Head of caudate nucleus (tissue), 42 donors: ENCODE data around the gene TMEM184A.

Source experiments
- DNase-seq, 42 donors: peaks; one replicate each; pipeline versions ENCODE4 v3.0.0 to v3.0.0-alpha.2; 2020 to 2021; ENCODE audit warnings: mixed read lengths in 7 of 42
- intact Hi-C: fragments of 100-400 bp; cut with DNase I; formaldehyde crosslinking; loops from one replicate; pipeline ENCODE4 v1.15.0; 2022

TMEM184A gene

DNA sequence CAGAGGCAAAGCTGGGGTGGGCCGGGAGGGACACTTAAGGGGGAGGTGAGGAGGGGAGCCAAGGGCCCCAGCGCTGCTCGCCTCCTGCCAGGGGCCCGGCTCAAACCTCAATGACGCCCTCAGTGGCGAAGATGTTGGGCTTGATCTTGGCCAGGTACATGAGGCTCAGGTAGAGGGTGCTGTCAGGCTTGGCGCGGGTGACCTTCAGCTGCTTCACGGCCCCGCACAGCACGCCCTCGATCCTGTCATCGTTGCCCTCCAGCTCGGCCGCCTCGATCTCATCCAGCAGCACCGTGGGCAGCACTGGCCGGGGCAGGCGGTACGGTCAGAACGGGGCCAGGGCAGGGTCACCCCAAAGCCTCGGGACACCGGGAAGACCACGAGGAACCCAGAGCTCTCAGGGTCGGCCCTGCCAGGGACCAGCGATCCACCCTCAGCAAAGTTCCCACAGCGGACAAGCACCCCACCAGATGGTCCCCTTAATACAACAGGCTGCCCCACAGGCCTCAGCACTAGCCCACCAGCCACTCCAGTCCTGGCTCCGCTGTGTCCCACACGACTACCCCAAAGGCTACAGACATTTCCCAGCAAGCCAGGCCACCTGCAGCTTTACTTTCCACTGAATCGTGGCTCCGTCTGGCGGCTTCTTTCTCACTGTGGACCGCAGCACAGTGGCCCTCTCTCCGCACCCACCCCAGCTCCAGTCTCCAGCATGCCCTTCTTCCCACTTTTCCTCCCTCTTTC is 55.8 kb downstream of the TMEM184A start:
- intact Hi-C loops, result loop anchor here (10.0 kb wide), 1 partner anchor 65 kb away; no protein-coding TSS in a partner anchor
- DNase-seq, result no peak

DNA sequence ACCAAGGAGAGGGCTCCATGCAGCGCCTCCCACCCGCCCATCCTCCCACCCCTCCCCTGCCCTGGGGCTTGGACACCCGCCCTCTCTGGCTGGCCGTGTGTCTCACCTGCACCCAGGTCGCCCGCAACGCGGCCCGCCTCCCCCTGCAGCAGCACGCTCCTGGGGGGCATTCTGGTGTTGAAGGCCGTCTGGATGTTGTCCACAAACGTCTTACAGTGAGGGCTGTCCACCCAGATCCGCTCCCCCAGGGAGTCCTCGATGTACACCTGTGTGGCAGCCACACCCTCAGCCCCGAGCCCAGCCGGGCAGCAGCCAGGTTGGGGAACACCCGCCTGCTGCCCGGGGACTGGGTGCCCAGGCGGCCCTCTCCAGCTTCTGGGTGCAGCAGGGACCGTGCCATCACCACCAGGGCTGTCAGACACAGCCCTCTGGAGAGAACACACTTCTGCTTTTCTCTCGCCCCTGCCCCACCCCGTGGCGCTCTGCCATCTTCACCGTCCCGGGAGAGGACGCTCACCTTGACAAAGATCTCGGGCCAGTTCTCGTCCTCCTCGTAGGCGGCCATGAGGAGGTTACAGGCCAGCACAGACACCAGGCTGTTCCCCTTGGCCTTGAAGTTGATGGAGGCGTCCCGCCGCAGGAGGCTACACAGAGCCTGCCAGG is 56.5 kb downstream of the TMEM184A start:
- DNase-seq, result no peak
- intact Hi-C loops, result loop anchor here (10.0 kb wide), 1 partner anchor 65 kb away; no protein-coding TSS in a partner anchor

DNA sequence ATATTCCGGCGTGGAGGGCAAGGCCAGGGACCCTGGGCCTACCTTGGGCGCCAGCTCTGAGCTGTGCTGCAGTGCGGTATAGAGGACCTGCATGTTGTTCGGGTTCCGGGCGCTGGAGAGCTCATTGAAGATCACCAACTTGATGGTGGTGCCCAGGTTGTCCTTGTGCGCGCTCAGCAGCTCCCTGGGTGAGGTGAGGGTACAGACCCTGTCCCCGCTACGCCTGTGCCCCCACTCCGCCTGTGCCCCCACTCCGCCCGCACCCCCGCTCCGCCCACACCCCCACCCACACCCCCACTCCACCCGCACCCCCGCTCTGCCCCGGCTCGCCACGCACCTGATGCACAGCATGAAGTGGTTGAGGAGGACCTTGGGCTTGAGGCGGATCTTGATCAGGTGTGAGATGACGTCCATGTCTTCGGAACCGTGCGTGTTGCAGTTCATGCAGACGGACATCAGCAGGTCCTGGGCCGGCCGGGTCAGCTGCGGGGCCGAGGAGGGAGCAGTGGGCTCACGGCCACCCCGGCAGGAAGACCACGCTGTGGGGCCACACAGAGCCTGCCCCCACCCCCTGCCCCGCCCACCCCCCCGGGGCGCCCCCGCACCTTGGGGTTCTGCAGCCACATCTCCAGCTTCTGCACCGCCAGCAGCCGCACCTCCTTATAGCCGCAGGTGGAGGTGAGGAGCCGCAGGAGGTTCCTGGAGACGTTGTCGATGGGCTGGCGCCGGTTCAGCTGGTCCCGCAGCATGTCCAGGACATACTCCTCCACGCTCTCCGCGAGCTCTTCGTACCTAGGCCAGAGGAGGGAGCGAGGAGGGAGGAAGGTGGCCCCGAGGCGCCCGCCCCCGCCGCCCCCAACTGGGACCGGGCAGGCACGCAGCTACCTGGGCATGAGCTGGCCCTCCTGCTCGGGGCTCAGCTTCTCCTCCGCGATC is 57.4 kb downstream of the TMEM184A start:
- intact Hi-C loops, result no loop called here
- no peak for DNase-seq

DNA sequence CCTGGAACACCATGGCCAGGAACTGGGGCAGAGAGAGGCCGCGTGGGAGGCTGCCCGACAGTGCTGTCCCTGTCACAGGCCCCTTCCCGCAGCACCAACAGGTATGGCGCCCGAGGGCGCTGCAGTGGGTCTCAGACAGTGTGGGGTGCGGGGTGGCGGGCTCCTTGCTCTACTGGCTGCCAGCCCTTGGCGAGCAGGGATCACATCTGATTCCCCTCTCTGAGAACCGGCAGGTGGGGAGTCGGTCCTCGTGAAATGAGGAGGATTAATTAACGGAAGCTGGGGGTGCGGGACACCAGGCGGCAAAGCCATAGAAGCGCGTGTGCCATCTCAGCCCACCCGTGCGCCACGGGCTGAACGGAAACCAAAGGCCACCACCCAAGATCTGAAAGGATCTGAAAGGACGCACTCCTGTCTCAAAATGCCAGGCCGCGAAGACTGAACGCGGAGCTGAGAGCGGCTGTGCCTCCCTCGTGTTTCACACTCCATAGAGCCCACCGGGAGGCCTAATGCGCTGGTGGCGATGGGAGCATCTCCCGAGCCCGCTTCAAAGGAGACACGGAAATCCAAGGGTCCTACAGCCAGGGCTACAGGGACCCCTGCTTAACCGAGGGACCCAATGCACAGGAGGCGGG is 58.6 kb downstream of the TMEM184A start:
- intact Hi-C loops, result no loop called here
- no peak for DNase-seq

DNA sequence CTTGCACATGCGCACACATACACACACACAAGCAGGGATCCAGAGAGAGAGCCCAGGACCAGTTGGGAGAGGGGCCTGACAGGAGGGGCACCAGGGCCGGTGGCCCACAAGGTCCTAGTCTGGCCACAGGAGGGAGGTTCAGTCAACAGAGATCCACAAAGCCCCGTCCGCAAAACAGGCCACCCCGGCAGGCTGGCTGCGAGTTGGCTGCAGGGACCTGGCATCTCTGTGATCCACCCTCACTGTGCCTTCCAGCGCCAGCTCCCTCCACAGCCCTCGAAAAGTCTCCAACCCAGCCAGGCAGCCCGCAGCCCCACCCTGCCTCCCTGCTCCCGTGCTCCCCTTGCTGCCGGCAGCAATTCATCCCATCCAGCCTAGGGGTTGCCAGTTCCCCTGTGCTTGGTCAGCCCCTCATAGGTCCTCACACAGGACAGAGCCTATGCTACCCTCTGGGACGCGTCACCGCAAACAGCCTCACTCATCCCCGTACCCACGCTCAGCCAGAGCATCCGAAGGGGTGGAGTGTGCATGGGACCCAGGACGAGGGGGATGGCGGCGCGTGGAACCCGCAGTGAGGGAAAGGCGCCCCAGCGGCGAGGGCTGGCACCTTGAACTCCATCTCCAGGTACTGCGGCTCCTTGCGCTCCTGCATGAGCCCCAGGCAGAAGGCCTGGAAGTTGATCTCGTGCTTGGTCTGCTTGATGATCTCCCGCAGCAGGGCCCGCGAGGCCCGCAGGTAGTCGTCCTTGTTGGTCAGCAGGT is 59.3 kb downstream of the TMEM184A start:
- no peak for DNase-seq
- intact Hi-C loops, result no loop called here

DNA sequence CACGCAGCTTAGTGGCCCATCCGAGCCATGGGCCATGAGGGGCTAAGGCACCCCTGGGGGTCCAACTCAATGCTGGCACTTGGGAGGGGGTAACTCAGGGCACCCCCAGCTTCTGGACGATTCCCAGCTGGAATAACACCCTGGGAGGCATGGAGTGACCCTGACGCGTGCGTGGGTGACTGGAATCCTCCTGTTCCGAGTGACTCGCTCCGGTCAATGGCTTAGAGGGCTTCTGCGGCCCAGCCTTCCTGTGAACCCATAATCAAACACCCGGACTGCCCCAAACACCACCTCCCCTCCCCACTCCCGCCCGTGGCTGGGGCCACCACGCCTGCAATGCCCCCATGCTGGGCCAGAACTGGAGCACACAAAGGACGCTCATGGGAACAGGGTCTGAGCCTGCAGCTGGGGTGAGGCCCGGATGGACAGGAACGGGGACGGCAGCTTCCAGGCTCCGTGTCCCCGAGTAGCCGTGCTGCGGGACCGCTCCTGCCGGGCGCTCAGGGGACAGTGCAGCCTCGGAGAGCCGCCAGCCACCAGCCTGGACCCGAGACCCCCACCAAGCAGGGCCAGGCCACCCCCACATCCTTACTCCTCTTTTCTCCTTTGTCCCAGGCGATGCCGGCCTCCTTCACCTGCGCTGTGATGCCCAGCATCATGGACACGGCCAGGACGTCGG is 60.3 kb downstream of the TMEM184A start:
- intact Hi-C loops, result no loop called here
- DNase-seq, result no peak

DNA sequence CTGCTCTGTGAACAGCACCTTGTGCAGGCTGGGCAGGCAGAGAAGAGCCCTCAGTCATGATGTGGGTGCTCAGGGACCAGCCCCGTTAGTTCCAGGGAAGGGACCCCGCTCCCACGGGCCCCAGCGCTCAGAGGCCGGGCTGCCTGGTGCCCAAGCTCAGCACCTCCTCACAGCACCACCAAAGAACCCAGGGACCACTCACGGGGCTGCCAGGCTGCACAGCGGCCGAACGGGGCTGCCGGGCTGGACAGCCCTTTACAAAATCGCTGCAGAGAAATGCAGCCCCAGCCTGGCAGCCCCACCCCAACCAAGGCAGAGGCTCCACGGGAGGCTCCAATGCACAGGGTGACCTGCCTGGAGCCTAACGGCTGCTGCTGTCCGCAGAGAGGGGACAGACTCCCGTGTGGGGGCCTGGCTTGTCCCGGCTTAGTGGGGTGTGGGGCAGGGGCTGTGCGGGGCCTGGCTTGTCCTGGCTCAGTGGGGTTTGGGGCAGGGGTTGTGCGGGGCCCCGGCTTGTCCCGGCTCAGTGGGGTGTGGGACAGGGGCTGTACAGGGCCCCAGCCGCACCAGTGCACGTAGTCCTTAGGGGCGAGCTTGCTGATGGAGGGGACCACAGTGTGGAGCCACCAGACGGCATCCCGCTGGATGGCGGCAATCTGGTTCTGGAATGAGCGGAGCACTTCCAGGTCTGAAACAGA is 61.0 kb downstream of the TMEM184A start:
- no peak for DNase-seq
- intact Hi-C loops, result no loop called here

DNA sequence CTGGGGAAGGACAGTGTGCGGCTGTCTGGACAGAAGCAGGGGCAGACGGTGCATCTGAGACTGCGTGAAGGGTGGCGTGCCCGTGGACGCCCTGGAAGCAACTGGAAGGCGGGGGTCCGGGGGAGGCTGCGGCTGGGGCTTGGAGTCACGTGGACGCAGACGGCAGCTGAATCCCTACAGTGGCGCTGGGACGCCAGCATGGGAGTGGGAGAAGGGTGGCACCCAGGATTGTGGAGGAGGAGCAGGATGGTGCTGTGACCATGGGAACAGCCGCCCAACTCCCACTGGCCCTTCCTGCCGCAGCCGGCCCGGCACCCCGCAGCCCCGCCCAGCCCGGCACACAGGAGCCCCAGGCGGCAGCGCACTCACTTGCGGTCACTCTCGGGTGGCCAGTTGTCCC is 61.6 kb downstream of the TMEM184A start:
- intact Hi-C loops, result no loop called here
- DNase-seq, result no peak

DNA sequence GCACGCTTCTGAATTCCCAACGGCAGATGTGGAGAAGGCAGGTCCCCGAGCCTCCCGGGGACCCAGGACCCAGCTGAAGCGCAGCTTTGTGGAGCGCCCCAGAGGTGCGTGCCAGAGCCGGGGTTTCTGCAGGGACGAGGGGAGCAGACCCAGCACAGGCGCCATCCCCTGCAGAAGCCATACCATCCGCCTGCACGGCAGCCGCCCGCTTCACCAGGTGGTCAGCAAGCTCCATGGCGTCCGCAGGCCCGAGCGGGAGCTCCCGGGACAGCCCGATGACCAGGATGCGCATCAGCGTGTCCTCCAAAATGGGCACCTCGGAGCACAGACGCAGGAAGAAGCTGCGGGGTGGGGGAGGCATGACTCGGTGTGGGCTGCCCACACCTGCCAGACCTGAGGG is 62.4 kb downstream of the TMEM184A start:
- intact Hi-C loops, result no loop called here
- DNase-seq, result no peak

DNA sequence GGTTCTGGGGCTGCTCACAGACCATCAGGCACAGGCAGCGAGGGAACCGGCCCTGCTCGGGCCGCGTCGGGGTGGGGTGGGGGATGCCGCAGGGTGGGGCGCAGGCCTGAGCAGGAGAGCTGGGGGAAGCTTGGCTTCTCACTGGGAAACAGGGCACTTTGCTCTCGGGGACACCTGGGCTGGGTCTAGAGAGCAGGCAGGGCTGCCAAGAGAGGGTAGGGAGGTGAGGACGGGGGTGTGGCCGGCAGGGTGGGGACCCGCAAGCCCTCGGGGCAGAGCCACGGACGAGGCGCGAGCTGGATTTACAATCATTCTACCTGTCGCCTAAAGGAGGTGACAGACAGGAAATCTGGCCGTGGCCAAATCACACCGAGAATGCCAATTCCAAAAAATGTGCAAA is 62.9 kb downstream of the TMEM184A start:
- intact Hi-C loops, result no loop called here
- no peak for DNase-seq

DNA sequence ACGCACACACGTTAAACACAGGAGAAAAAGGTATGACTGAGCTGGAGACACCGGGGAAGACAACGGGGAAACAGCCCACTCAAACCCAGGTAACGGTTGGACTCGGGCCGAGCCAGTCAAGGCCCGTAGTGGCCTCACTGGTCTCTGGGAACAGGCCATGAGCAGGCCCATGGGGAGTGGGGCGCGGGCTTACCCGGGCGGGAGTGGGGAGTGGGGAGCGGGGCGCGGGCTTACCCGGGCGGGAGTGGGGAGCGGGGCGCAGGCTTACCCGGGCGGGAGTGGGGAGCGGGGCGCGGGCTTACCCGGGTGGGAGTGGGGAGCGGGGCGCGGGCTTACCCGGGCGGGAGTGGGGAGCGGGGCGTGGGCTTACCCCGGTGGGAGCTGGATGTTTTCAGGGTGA is 63.4 kb downstream of the TMEM184A start:
- no peak for DNase-seq
- intact Hi-C loops, result no loop called here
